ENCODE measurements around the gene HASPIN.

HASPIN gene

DNA sequence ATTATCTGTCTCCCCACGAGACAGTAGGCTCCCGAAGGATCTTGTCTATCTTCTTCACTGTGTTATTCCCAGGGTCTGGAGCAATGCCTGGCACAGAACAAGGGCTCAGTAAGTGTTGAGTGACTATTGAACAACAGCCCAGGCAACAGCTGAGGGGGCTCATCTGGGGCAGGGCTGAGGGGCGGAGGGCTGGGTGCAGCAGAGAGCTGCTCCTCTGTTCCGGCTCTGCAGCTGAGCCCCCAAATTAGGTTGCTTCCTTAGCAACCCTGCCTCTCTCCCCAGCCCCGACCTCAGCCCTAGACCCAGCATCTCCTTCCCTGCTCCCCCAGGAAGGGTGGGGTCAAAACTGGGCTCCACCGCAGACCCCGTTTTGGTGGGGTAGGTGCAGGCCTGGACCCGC is 45.1 kb downstream of the HASPIN start:
- DNase-seq = no peak

DNA sequence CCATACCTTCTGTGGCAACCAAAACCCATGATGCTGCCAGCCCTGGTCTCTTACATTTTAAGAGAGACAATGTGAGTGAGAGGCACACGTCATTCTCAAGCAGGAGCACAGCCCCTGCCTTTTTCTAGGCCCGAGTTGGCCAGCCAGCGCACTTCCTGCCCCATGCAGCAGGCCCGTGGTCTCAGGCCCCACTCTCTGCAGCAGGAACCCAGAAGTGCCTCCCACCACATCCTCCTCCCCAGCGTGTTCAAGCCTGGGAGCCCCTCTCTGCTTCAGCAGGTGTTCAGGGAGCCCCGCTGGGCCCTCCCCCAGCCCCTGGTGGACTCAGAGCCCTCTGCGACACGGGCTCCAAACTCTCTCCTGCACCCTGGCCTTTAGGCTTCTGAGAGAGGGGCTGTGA is 46.8 kb downstream of the HASPIN start:
- DNase-seq = no peak

DNA sequence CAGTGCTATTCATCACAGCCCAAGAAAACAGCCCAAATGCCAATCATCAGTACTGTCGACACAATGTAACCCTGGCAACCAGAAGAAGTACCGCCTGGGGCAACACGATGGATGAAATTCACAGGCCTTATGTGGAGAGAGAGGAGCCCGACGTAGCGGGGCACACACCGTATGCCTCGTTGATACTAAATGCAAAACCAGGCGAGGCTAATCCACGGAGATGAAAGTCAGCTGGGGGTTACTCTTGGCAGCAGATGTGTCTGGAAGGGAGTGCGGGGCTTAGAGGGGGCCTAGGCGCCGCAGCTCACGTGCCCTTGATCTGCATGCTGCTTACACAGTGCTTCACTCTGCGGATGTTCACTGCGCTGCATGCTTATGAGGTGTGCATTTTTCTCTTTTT is 47.4 kb downstream of the HASPIN start:
- no peak for DNase-seq

DNA sequence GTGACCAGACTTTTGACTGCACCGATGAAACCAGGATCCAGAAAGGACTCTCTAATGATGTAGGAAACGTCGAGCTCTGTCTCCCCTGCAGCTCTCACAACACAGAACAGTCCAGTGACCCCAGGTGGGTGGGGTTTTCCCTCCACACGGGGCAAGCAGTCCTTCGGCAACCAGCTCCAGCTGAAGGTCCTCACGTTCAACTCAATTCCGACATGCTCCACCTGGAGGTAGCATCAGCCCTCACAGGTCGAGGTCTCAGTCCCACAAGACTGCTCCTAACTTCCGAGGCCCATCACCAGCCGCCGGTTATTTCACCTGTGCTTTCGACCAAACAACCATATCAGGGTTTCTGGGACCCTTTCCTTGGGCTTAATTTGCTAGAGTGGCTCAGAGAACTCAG is 49.1 kb downstream of the HASPIN start:
- DNase-seq = no peak

DNA sequence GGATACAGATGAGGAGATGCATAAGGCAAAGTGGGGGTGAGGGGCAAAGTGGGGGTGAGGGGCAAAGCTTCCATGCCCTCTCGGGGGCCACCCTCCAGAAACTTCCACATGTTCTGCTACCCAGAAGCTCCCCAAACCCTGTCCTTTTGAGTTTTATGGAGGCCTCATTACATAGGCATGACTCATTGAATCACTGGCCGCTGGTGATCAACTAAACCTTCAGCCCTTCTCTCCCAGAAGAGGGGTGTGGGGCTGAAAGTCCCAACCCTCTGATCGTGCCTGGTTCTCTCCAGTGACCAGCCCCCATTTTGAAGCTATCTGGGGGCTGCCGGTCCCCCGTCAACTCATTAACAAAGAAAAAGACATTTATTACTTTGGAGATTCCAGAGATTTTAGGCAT is 49.8 kb downstream of the HASPIN start:
- DNase-seq = no peak

DNA sequence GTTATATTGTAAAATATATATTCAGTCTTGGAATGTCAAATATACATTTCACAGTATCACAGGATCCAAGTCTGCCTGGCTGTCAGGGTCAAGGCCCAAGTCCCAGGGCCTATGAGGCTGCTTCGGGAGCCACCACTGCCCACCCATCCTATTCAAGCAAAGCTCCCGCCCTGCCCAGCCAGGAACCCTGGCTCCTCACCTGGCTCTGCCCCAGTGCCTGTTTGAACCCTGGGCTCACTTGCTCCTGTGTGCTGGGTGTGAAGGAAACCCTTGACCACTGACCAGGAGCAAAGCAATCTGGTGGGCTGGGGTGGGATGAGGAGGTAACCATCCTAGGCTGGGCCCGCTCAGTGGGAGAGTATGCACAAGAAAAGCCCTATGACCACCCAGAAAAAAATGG is 50.3 kb downstream of the HASPIN start:
- no peak for DNase-seq

Data from activated naive CD4-positive, alpha-beta T cell (primary cell).